ENCODE measurements around the gene WNT4.

Gene WNT4

GRCh38 chr1:22128392-22128791 is 14.5 kb downstream of the WNT4 start:
- no peak for DNase-seq

- DNase-seq: no peak
These were observed 15.2 kb downstream of the WNT4 start for GRCh38 chr1:22127731-22128130.

GRCh38 chr1:22127248-22127647 is 15.6 kb downstream of the WNT4 start:
- no peak for DNase-seq

- DNase-seq: no peak
These were observed 16.4 kb downstream of the WNT4 start for GRCh38 chr1:22126531-22126930.

GRCh38 chr1:22124592-22125229 is 18.2 kb downstream of the WNT4 start:
- DNase-seq: no peak

- DNase-seq: no peak
These were observed 18.9 kb downstream of the WNT4 start for GRCh38 chr1:22123901-22124404.

- DNase-seq: no peak
These were observed 19.9 kb downstream of the WNT4 start for GRCh38 chr1:22123071-22123390.

GRCh38 chr1:22122273-22123070 is 20.4 kb downstream of the WNT4 start:
- DNase-seq: no peak

GRCh38 chr1:22121421-22121911 is 21.4 kb downstream of the WNT4 start:
- peak; percentile 47 for DNase-seq

GRCh38 chr1:22120469-22120790 is 22.5 kb downstream of the WNT4 start:
- no peak for DNase-seq

- DNase-seq: no peak
These were observed 23.1 kb downstream of the WNT4 start for GRCh38 chr1:22119626-22120468.

GRCh38 chr1:22118291-22118992 is 24.5 kb downstream of the WNT4 start:
- no peak for DNase-seq

GRCh38 chr1:22117851-22118250 is 25.0 kb downstream of the WNT4 start:
- no peak for DNase-seq

- DNase-seq: no peak
These were observed 25.7 kb downstream of the WNT4 start for GRCh38 chr1:22117238-22117637.

- DNase-seq: no peak
These were observed 27.6 kb downstream of the WNT4 start for GRCh38 chr1:22115286-22115685.

GRCh38 chr1:22114083-22115012 is 28.5 kb downstream of the WNT4 start:
- no peak for DNase-seq

- no peak for DNase-seq
These were observed 30.3 kb downstream of the WNT4 start for GRCh38 chr1:22112554-22112953.

- no peak for DNase-seq
These were observed 31.3 kb downstream of the WNT4 start for GRCh38 chr1:22111620-22112019.

- no peak for DNase-seq
These were observed 31.8 kb downstream of the WNT4 start for GRCh38 chr1:22111115-22111514.

GRCh38 chr1:22110016-22110415 is 32.9 kb downstream of the WNT4 start:
- DNase-seq: no peak

- no peak for DNase-seq
These were observed 34.4 kb downstream of the WNT4 start for GRCh38 chr1:22108339-22109105.
